Measurements from ENCODE around the gene GID4.
"Not testable (repeated sequence)": the region's sequence is repeated elsewhere in the genome, so short reads cannot be mapped to it uniquely, and the experiment has no call there.

GID4 gene

DNA sequence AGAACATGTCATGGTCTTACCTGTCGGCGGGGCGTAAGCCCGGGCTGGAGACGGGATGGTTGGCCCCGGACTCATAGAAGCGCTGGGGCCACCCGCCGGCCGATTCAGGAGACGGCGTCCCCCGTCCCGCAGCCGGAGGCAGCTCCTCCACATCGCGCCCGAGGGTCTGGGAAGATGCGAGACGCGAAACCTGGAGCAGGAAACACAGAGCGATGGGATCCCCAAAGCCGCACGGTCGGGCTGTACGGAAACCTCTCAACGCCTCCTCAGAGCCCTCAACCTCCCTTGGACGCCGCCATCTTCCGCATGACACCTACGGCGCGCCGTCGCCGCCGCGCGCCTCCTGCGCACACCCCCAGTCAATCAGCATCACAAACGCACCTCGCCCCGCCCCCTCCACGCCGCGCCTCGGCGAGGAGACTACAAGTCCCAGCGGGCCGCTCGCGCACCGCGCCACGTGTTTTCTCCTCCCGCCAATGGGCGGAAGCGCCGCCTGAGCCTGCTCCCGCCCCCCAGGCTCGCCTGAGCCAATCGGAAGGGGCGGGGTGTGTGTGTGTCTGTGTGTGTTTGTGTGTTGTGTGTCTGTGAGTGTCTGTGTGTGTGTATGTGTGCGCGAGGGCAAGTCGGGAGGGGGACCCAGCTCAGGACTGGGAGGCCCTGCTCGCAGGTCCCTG lies at the start of gene GID4, which contains the start of gene ATPAF2:
GID4 (plus strand) TSS at position 548 of the 674 bp plus-strand sequence; CDS start at position 605, 57 bp downstream.
ATPAF2 (minus strand) TSS at position 308 of the 674 bp plus-strand sequence; CDS start at position 153, 155 bp downstream.
- DNase-seq, result peak; percentile 95

DNA sequence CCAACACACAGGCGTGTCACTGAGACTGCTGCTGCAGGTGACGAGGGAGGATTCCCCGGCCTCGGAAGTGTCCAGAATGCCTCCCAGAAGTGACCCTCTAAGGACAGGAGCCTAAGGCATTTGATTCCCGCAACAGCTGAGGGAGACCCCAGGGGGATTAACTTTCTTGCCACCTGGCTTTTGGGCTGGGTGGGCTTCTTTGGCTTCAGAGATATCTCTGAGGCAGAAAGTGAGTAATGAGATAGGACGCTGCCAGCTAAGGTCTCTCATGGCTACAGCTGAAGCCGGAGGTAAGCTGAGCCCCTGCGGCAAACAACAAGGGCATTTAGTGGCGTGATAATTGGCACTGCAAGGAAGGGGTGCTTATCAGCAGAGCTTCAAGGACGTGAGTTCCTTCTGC lies 49.6 kb upstream of the GID4 start:
- no peak for DNase-seq

- no peak for DNase-seq
These were observed 48.9 kb upstream of the GID4 start for GRCh38 chr17:17990282-17990681.

DNA sequence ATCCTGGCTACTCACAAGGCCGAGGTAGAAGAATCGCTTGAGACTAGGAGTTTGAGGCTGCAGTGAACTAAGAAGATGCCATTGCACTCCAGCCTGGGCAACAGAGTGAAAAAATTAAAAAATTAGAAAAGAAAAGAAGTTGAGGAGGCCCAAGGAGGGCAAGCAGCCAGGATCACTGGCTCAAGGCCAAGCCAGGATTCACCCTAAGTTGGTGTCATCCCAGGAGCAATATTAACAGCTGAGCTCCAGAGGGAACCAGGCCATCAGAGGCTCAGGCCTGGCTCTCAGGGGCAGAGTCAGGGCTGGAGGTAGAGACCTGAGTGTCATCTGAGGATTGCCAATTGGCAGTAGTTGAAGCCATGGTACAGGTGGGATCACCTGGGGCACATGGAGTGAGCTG lies 45.8 kb upstream of the GID4 start:
- no peak for DNase-seq

GRCh38 chr17:17993852-17994251 lies 45.4 kb upstream of the GID4 start:
- no peak for DNase-seq

DNA sequence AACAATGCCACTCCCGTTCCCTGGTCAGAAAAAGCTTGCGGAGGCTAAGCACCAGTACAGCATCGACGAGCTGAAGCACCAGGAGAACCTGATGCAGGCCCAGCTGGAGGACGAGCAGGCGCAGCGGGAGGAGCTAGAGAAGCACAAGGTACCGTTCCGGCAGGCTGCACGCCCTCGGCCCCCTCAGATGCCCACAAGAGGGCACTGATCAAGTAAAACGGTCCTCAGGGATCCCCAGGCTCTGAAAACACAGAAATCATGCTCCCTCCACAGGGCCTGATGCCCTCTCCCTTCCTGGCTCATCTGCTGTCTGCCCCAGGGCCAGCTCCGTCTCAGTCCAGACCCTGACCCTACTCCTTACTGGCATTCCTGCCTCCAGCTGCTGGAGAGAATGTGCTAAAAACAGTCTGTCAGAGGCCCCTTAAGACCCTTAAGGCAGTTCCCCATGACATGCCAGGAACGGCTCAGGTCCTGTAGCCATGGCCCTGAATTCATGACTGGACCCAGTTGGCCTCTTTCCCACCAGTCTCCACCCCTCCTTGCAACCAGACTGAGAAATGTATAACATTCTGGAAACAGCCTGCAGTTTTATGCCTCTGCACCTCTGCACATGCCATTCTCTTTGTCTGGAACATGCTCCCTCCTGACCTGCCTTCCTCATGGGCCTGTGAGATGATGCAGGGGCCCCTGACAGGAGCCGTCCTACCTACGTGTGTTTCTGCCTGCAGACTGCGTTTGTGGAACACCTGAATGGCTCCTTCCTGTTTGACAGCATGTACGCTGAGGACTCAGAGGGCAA lies 44.7 kb upstream of the GID4 start:
- DNase-seq, result no peak

DNA sequence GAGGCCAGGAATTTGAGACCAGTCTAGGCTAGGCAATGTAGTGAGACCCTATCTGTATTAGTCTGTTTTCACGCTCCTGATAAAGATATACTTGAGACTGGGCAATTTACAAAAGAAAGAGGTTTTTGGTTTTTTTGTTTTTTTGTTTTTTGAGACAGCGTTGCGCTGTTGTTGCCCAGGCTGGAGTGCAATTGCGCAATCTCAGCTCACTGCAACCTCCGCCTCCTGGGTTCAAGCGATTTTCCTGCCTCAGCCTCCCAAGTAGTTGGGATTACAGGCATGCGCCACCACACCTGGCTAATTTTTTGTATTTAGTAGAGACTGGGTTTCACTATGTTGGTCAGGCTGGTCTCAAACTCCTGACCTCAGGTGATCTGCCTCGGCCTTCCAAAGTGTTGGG lies 43.3 kb upstream of the GID4 start:
- not testable (repeated sequence) for DNase-seq

DNA sequence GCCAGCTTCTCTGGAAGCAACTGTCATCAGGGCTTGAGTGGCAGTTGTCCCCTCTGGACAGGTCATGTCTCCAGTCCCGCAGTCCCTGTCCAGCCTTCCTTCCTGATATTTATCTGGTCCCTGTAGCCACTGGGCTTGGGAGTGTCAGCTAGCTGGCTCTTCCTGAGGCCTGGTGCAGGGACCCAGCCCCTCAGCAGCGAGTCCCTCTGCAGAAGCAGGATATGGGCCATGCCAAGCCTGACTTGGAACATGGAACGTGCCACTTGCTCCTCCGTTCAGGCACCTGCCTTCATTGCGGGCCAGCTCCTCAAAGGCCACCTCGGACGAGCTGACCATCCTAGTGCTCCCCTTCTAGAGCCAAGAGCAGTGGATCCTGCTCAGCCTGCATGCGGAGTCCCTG lies 40.3 kb upstream of the GID4 start:
- no peak for DNase-seq

- no peak for DNase-seq
These were observed 39.7 kb upstream of the GID4 start for GRCh38 chr17:17999364-18000029.

GRCh38 chr17:18000030-18000408 lies 39.2 kb upstream of the GID4 start:
- no peak for DNase-seq

- DNase-seq, result no peak
These were observed 37.0 kb upstream of the GID4 start for GRCh38 chr17:18002171-18002570.

DNA sequence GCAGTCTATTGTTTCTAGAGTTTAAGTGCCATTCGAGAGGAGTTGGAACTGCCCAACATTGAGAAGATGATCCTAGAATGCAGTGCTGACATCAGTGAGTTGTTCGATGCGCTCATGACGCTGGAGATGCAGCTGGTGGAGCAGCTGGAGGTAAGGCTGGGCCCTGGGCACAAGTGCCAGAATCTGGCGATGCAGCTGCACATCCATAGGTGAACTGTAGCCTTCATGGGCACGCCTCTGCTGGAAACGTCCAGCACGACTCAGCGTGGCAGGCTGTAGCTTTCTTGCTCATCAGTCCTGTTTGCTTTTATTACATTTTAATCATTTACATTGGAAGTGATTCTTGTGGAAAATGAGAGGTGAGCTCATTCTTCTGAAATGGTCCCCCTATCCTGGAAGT lies 34.9 kb upstream of the GID4 start:
- DNase-seq, result no peak

- no peak for DNase-seq
These were observed 34.3 kb upstream of the GID4 start for GRCh38 chr17:18004884-18005305.

DNA sequence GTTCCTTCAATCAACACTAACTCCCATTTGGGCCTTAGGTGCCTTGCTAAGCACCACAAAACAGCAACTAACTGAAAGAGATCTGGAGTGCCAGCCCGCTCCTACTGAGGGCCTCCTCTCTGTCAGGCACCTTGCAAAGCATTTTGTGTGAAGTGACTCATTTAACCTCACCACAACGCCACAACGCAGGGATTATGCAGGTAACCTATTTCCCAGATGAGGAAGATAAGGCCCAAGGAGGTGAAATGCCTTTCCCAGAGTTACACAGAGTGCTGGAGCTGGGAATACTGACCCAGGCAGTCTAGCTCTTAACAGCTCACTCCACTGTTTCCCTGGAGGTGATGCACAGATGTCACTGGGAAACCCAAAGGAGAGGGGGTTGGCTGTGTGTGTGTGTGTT lies 33.7 kb upstream of the GID4 start:
- no peak for DNase-seq

DNA sequence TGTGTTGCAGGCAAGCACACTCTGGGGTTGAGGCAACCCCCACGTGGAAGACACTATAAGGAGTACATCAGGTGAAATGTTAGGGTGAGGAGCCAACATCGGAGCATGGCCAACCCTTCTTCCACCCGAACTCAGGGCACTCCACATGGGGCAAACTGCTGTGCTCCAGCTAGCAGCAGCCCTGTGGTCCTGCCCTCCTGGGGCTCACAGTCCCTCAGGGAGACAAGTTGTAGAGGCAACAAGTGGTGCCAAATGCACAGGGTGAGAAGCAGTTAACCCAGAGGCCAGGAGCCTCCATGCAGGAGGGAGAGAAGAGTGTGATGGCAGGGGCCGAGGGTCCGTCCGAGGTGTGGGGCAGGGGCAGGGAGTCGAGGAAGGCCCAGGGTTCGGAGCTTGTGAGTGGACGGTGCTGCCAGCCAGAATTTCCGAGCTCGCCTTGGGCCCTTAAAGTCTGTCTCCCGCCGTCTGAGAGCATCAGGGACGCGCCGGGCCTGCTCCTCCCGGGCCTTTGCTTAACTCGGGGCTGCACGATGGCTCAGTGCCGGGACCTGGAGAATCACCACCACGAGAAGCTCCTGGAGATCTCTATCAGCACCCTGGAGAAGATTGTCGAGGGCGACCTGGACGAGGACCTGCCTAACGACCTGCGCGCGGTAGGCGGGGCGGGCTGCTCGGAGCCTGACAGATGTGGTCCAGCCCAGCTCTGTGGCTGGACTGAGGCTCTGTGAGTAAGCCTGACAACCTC lies 32.5 kb upstream of the GID4 start:
- no peak for DNase-seq

DNA sequence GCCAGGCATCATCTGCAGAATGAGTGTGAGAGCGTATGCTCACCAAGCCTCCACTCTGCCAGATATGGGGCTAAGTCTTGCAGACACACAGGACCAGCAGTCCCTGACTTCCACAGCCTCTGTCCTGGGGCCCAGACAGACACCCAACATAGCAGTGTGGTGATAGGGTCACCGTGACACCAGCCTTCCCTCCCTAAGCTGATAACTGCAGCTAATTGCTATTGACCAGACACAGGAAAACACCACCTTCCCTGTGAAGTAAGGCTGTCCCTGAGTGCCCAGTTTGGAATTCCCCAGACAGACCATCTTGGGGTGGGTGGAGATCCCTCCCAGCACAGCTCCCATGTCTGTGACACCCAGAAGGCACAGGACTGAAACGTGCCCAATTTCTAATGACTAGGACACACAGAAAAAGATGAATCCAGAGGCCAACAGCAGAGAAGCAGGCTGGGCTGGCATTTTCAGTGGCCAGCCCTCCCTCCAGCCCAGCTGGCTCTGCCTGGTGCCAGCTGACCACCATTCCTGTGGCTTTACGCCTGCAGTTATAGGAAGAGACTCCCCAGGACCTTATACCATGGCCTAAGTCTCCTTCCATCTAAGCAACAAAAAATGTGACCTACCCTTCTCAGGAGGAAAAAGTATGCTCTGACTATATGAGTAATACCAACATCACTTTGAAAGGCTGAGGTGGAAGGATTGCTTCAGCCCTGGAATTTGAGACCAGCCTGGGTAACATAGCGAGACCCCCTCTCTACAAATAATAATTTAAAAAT lies 30.5 kb upstream of the GID4 start:
- DNase-seq, result no peak

- DNase-seq, result no peak
These were observed 29.4 kb upstream of the GID4 start for GRCh38 chr17:18009609-18010420.

DNA sequence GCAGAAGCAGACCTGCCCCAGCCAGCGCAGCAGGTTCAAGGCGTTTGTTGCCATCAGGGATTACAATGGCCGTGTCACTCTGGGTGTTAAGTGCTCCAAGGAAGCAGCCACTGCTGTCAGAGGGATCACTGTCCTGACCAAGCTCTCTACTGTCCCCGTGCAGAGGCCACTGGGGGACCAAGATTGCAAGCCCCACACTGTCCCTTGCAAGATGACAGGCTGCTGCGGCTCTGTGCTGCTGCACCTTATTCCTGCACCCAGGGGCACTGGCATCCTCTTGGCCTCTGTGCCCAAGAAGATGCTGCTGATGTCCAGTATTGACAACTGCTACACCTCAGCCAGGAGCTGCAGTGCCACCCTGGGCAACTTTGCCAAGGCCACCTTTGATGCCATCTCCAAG lies 27.9 kb upstream of the GID4 start:
- no peak for DNase-seq

DNA sequence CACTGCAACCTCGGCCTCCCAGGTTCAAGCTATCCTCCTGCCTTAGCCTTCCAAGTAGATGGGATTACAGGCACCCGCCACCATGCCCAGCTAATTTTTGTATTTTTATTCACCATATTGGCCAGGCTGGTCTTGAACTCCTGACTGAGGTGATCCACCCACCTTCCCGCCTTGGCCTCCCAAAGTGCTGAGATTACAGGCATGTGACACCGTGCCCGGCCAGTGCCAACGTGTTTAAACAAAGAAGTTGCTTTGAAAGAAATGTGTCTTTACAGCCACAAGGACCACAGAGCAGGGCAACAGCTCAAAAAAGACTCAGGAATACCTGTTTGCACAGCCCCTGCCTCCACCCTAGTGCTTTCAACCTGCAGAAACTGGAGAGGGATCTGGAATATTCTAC lies 25.2 kb upstream of the GID4 start:
- no peak for DNase-seq

DNA sequence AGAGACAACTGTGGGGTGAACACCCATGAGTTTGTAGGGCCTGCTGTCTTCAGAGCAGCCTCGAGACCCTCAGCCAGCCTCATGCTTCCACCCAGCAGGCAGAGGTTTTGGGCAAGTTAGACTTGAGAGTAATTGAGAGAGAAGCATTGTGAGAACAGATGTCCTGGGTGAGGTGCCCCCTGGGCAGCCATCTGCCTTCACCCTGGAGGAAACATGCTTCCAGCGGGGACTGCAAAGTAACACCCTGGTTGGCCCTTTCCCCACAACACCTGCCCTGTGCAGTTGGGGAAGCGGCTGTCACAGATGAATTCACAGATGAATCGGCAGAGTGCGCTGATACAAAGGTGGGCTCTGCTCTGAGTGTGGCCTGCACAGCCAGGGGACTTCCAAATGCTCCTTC lies 23.6 kb upstream of the GID4 start:
- no peak for DNase-seq

DNA sequence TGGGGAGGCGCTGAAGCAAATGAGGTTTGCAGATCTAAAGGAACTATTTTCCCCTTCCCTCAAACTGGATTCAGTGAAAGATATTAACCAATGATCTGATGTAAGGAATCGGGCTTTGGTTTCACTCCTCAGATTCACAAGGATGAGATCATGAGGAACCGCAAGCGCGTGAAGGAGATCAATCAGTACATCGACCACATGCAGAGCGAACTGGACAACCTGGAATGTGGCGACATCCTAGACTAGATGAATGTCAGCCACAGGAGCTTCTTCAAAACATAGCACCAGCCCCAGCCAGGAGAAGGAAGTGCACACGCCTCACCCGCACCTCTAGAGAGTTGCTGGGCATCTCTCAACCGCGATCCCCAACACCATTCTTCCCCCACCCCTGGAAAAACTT lies 22.8 kb upstream of the GID4 start:
- DNase-seq, result no peak

Measured in NCI-H446 treated with DMSO at 0.1 percent for 48 hours (cell line).